GM21717 (cell line): ENCODE data around the gene MMP24OS.
"Not testable (repeated sequence)": the region's sequence is repeated elsewhere in the genome, so short reads cannot be mapped to it uniquely, and the experiment has no call there.

Experiments used
- ATAC-seq: cut with Tn5 transposase; IDR thresholded peaks from one replicate; pipeline ENCODE4 v1.9.1; 2021; ENCODE audit warnings: mild to moderate bottlenecking, moderate library complexity; ENCODE audit not compliant: unreplicated experiment

MMP24OS gene

GRCh38 chr20:35252598-35252997 is 25.3 kb downstream of the MMP24OS start:
- not testable (repeated sequence) for ATAC-seq

- ATAC-seq: no peak
Observed at GRCh38 chr20:35252037-35252461, 25.9 kb downstream of the MMP24OS start.

DNA sequence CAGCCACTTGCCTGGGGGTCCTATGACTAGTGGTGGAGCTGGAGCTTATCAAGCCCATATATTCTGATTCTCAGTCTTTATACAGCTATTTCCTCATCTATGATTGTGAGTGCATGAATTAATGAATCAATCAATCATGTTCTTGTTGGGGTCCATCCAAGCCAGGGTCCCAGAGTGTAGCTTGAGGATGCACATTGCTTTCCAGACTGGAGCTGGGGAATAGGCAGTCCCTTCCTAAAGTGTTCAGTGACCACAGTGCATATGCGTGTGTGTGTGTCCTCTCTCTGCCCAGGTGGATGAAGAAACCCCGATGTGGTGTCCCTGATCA is 26.3 kb downstream of the MMP24OS start:
- no peak for ATAC-seq

GRCh38 chr20:35248641-35249475 is 29.1 kb downstream of the MMP24OS start:
- no peak for ATAC-seq

DNA sequence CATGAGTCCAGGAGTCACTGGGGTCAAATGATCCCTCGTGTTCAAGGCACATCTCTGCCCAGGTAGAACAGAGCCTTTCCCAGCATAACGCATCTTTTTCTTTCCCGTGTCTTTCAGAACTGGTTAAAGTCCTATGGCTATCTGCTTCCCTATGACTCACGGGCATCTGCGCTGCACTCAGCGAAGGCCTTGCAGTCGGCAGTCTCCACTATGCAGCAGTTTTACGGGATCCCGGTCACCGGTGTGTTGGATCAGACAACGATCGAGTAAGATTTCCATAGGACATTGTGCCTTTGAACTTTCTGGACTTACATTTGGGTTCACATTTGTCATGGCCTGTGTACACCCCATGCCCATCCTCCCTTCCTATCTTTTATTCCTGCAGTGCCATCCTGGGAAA is 31.2 kb downstream of the MMP24OS start:
- ATAC-seq: no peak

DNA sequence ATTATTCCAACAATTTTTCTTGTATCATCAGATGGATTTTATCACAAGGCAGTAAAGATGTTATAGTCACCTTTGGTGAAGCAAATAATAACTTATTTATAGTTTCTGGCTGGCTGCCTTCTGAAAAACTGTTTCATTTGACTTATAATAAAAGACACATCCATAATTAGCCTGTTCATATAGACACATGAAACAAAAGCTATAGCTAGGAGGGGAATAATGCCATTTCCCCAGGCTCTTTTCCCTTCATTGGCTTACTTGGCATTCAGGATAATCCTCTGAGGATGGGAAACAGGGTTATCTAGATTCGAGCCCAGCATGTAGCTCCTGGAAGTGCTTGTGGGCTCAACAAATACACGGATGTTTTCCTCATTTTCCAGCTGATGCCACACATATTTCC is 33.9 kb downstream of the MMP24OS start:
- ATAC-seq: no peak

DNA sequence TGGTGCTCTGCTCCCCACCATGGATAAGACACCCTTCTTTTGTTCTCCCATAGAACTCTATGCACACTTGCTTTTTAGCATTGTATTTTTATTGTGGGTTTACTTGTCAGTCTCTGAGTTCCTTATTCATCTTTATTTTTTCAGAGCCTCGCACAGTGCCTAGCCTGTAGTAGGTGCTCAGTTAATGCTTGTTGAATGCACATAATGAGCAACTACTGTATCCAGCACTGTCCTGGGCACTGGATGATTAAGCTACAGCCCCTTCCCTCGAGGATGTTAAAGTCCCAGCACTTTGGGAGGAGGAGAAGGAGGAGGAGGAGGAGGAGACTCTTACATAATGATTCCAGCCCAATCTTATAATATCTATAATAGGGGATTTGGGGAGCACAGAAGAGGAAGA is 34.6 kb downstream of the MMP24OS start:
- ATAC-seq: no peak

- ATAC-seq: no peak
Observed at GRCh38 chr20:35240811-35241293, 37.1 kb downstream of the MMP24OS start.

DNA sequence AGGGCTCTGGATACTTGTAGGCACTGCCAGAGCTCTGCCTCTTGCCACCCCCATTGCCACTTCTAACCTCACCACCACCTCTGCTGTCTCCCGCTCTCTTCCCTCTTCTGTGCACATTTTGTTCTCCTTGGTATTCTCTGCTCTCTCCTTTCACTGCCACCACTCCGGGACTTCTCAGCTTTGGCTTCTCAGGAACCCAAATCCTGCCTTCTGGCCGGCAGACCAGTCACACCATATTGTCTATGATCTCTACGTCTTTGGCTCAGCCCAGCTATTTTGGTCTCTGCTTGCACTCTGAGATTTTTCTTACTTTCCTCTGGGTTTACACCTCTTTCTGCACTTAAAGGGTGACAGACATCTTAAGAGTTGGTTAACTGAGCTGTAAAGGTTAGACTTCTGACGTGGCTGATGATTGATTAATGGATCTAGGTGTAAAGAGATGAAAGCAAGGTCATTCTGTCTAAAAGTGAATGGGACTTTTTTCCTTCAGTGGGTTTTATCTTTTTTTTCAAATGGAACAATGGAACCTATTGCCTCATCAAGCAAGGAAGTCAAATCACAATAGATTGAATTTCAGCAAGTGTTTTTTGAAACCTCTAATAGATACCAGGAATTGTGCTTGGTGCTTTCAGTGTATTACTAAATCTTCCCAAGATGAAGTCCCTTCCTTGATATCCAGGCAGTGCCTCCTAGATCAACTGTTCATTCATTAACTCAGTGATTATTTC is 37.7 kb downstream of the MMP24OS start:
- ATAC-seq: no peak

- no peak for ATAC-seq
Observed at GRCh38 chr20:35238735-35239134, 39.2 kb downstream of the MMP24OS start.

DNA sequence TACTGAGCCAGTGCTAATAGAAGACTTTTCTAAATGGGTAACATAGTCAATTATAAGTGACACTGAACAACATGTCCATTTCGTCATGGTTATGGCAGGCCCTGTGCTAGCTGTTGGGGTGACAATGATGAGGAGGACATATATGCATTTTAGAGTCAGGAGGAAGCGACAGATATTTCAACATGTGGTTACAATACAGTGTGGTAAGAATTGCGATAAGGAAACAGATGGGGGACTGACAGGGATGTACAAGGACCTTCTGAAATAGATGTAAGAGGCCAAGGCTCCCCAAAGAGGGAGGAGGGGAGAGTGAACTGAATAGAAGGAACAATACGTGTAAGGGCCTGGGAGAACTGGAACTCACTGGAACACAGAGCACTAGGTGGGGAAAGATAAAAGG is 39.8 kb downstream of the MMP24OS start:
- ATAC-seq: no peak

- no peak for ATAC-seq
Observed at GRCh38 chr20:35237486-35237885, 40.4 kb downstream of the MMP24OS start.

GRCh38 chr20:35235881-35236280 is 42.0 kb downstream of the MMP24OS start:
- no peak for ATAC-seq

DNA sequence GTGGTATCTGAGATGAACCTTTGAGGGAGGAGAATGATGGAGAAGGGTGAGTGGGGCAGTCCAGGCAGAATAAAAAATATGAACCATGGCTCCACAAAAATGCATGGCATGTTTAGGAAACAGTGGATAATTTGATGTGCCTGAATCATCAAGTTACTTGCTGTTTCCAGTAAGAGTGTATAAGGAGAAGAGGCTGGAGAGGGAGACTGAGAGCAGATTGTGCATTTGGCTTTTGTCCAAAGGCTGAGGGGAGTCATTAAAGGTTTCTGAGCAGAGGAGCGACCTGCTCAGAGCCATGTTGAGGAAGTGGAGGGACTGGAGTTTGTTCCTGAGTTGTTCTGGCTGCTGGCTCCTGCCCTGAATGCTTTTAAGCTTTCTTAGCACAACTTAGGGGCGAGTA is 45.3 kb downstream of the MMP24OS start:
- no peak for ATAC-seq

- ATAC-seq: no peak
Observed at GRCh38 chr20:35226884-35227681, 50.8 kb downstream of the MMP24OS start.
